Astrocyte of the cerebellum (primary cell): ENCODE data around the gene TICAM2.
A peak's percentile ranks its signal among the peaks of the same experiment; 100 is the strongest.

ENCODE experiments used
- DNase-seq: peaks from one replicate; pipeline ENCODE4 v3.0.0-alpha.2; 2011; ENCODE audit warnings: low read depth
- H3K4me3 ChIP-seq: 2 replicates; pipeline ENCODE4 v1.5.1; 2011; ENCODE audit warnings: mild to moderate bottlenecking, low read depth, low read length, moderate library complexity
- CTCF ChIP-seq: IDR thresholded peaks from 2 replicates; pipeline ENCODE4 v1.5.1; 2012; ENCODE audit warnings: low read length, low read depth, moderate library complexity, mild to moderate bottlenecking; ENCODE audit errors: missing control alignments
- in situ Hi-C: cut with HindIII; loops from 2 replicates; pipeline ENCODE4 v1.10.0; 2017; ENCODE audit warnings: low sequenced_read_pairs

Gene TICAM2

GRCh38 chr5:115627295-115627865 lies 25.1 kb upstream of the TICAM2 start:
- no peak overlapping the region for H3K4me3 ChIP-seq
- in situ Hi-C loops: no loop called here
- DNase-seq: no peak
- TF ChIP-seq CTCF: no peak

DNA sequence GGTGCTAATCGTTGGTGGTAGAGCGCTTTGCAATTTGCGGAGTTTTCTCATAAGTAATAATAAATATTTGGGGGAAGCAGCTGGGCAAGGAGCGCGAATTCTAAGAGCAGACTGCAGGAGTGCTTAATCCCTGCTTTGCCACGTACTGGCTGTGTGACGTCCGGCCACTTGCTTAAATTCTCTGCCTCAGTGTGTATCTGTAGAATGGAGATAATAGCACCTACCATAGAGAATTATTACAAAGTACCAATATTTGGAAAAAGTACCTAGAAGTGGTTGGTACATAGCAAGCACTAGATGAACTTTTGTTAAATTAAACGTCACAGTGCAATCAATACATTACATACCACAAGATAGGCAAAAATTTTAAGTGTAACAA lies 24.2 kb upstream of the TICAM2 start:
- in situ Hi-C loops: no loop called here
- no peak for DNase-seq

DNA sequence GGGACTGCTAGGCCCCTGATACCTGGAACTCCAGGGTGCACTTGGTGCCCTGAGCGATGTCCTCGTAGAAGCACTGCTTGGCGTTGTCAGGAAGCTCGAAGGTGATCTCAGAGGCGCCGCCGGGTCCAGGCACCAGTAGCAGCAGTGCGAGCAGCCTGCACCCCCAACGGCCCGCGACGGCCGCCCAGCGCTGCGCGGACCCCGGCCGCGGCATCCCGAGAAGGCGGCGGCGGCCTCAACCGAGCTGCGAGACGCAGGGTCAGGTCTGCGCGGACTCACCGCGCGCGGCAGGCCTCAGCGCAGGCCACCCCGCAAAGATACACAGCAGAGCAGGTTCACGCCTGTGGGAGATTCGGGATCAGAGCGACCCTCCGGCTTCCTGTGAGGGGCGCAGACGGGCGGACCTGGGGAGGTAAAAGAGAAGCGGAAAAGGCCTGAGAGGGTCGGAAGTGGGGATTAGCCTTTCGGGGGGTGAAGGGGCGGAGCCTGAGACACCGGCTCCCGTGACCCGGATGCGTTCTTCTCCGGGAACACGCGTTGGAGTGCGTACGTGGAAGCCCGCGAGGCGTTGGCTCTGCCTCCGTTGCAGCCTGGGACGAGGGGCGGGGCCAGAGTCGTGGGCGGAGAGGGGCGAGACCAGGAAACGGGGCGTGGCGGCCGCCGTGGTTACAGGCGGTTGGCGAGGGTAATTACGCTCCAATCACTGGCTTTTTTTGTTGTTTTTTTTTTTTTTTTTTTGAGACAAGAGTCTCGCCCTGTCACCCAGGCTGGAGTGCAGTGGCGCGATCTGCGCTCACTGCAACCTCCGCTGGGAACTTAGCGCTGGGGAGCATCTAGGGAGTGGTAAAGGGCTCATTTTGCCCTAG lies 23.5 kb upstream of the TICAM2 start, which contains the start of gene TMED7:
TSS of gene TMED7 (minus strand) at position 458 of the 866 bp plus-strand sequence. CDS start at position 214, 244 bp downstream.
- DNase-seq: peak; percentile 93
- peak within 1 kb of the TSS; percentile 89 for H3K4me3 ChIP-seq
- in situ Hi-C loops: no loop called here
- TF ChIP-seq CTCF: no peak

More for the DNA sequence above, 24.2 kb upstream of the TICAM2 start:
- no peak for TF ChIP-seq CTCF
- peak overlapping the region; percentile 89 for H3K4me3 ChIP-seq

DNA sequence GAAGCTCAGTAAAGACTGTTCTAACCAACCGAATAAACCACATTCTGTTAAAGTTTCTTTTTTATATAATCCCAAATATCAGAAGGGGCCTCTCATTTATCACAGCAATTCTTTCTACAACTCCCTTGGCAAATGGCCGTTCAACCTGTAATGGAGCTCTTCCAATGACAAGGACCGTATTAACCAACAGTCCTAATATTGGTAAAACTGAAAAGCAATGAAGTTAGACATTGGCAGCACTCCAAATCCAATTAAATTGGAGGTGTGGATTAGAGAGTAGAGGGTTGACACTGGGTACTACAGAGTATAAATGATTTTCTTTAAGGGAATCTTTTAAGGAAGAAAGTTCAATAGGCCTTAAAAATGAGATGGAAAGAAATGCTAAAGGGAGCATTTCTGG lies 22.7 kb upstream of the TICAM2 start:
- no peak for DNase-seq

DNA sequence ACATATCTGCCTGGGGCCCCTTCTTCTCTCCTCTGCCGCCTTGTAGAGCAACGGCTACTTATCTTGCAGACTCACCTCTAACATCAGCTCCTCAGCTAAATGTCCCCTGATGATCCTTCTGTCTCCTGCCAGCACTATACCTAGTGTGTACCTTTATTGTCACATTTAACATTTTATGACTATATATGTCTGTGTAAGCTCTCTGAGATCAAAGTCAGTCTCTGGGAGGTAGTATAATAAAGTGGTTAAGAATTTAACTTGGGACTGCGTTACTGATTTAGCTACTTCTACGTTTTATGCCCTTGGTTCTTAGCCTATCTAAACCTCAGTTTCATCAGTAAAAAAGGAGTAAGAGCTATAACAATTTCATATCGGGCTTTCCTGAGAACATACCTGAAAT lies 21.4 kb upstream of the TICAM2 start:
- no peak for TF ChIP-seq CTCF
- in situ Hi-C loops: no loop called here
- peak overlapping the region; percentile 89 for H3K4me3 ChIP-seq
- no peak for DNase-seq

More for the DNA sequence above, 22.7 kb upstream of the TICAM2 start:
- in situ Hi-C loops: no loop called here
- H3K4me3 ChIP-seq: peak overlapping the region; percentile 89
- TF ChIP-seq CTCF: no peak

- no peak for DNase-seq
- H3K4me3 ChIP-seq: no peak overlapping the region
- TF ChIP-seq CTCF: no peak
- in situ Hi-C loops: no loop called here
Observed at GRCh38 chr5:115621365-115621900, 19.2 kb upstream of the TICAM2 start.
